ENCODE measurements around the gene HSD17B12. TPM values are rescaled to one million over a fixed set of nuclear protein-coding genes. Genes with fewer than 3 reads are reported as not detected.

HSD17B12 gene
- total and polyA plus RNA-seq, 2 of the 8 experiments (the other 6 are each of a cell fraction or from before 2014, with no cell fraction given): 46.0 to 121 TPM

DNA sequence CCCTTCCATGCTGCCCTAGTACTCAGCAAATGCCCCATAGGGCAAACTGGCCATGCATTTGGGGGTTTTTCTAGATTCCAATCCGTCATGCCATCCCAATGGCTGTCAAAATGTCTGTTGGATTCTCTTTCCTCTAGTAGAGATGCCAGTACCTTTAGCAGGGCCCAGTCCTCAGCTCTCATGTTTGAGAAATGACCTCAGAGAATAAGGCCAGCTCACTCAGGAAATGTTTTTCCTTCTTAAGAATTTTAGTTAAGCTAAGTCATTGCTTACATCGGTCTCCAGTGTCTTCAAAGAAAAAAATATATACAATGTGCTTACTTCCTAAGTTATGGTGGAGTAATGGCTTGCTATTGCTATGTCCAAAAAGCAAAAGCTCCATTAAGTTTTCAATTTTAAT lies 186.0 kb downstream of the HSD17B12 start (continued):
- no peak for TF ChIP-seq TAF7 (optimal IDR thresholded peaks at IDR 0.05; ENCODE audit: borderline replicate concordance, low read depth, low read length)

GRCh38 chr11:43866969-43867368 lies 186.4 kb downstream of the HSD17B12 start:
- no peaks in the 10 kb centered on the region for H4K20me1 ChIP-seq (replicated peaks in 1 of 2; ENCODE audit: control insufficient read depth in 1 of 2, insufficient read depth in 2 of 2, low read length in 2 of 2)
- H2AFZ ChIP-seq (ENCODE audit: low read length): no peak overlapping the region
- no peak overlapping the region for H2BK15ac ChIP-seq (ENCODE audit: low read length)
- H2BK5ac ChIP-seq (ENCODE audit: low read depth, low read length): no peak overlapping the region
- no peaks in the 10 kb centered on the region for H3K79me2 ChIP-seq (ENCODE audit: control insufficient read depth in 1 of 2, insufficient read depth in 2 of 2, low read length in 2 of 2)
- no peak overlapping the region for H3K27ac ChIP-seq (ENCODE audit: low read depth, low read length)
- H2BK20ac ChIP-seq (ENCODE audit: low read length): no peak overlapping the region
- no peak overlapping the region for H2AK5ac ChIP-seq (ENCODE audit: low read depth, low read length)
- no peak overlapping the region for H3K4ac ChIP-seq (replicated peaks; ENCODE audit: insufficient read length, low read depth, low read length)
- no peaks in the 10 kb centered on the region for H3K4me1 ChIP-seq (replicated peaks in 1 of 4; ENCODE audit: control insufficient read depth in 3 of 4, insufficient read depth in 4 of 4, low read length in 3 of 4)
- H4K5ac ChIP-seq (ENCODE audit: insufficient read length, low read depth, low read length): no peak overlapping the region
- H3K56ac ChIP-seq (replicated peaks; ENCODE audit: insufficient read length, low read depth, low read length): no peak overlapping the region
- H4K91ac ChIP-seq (replicated peaks; ENCODE audit: insufficient read length, low read length): no peak overlapping the region
- no peaks in the 10 kb centered on the region for H3K79me1 ChIP-seq (ENCODE audit: low read depth, low read length)
- FAIRE-seq (no peak), DNase-seq (ENCODE audit: low read depth in 1 of 2, low spot score in 2 of 2) (no peak)
- CTCF ChIA-PET (ENCODE audit: partially characterized antibody): interaction anchor here (1.5 kb wide), 1 partner anchor 41 kb away, joined by 6 read pairs; no protein-coding TSS in a partner anchor
- H2BK120ac ChIP-seq (replicated peaks; ENCODE audit: low read depth, low read length): no peak overlapping the region
- H3K4me2 ChIP-seq (ENCODE audit: insufficient read depth in 1 of 2, low read depth in 2 of 2, low read length in 2 of 2): no peak overlapping the region
- H4K8ac ChIP-seq (ENCODE audit: extremely low read depth, insufficient read depth, low read length): no peak overlapping the region
- peaks cover 0 to 2% (median under 1%) of the 10 kb centered on the region in 4 experiments; a peak in 1 of 7 replicates for H3K27me3 ChIP-seq (replicated peaks in 1 of 4; ENCODE audit: control insufficient read depth in 3 of 4, extremely low read depth in 1 of 4, insufficient read depth in 3 of 4, low read length in 3 of 4)
- no peak overlapping the region for H3K14ac ChIP-seq (ENCODE audit: insufficient read length)
- H3K9me3 ChIP-seq (ENCODE audit: insufficient read depth in 2 of 2, low read depth in 1 of 2, low read length in 1 of 2): no peaks in the 10 kb centered on the region
- H3K23ac ChIP-seq (ENCODE audit: insufficient read length): no peak overlapping the region
- H2BK12ac ChIP-seq (ENCODE audit: low read depth, low read length): no peak overlapping the region
- H3K9ac ChIP-seq (replicated peaks in 1 of 4; ENCODE audit: extremely low read depth in 1 of 4, low read depth in 3 of 4, low read length in 3 of 4): no peak overlapping the region
- POLR2A ChIA-PET (ENCODE audit: partially characterized antibody): no interaction called here
- H3K36me3 ChIP-seq (ENCODE audit: control insufficient read depth in 2 of 4, insufficient read depth in 4 of 4, low read length in 3 of 4): no peaks in the 10 kb centered on the region
- no peak overlapping the region for H3K4me3 ChIP-seq (ENCODE audit: extremely low read depth in 1 of 4, insufficient read depth in 2 of 4, low read depth in 3 of 4, low read length in 4 of 4)
- no peak overlapping the region for H3K18ac ChIP-seq (ENCODE audit: extremely low read depth, low read length)
- H3K23me2 ChIP-seq (ENCODE audit: low read depth, low read length): no peaks in the 10 kb centered on the region
- TF ChIP-seq RNF2 (IDR thresholded peaks at IDR 0.05; ENCODE audit: borderline replicate concordance, low read depth, low read length, missing control alignments, poor library complexity, severe bottlenecking) (no peak), BACH1 (IDR thresholded peaks at IDR 0.05; ENCODE audit: low read length) (no peak), BCL11A (IDR thresholded peaks at IDR 0.05; ENCODE audit: low read depth in 2 of 2, low read length in 2 of 2) (no peak), SRF (IDR thresholded peaks at IDR 0.05; ENCODE audit: low read depth, low read length) (no peak), HDAC6 (IDR thresholded peaks at IDR 0.05; ENCODE audit: low read depth, low read length) (no peak), CHD2 (IDR thresholded peaks at IDR 0.05; ENCODE audit: low read length) (no peak), NANOG (IDR thresholded peaks at IDR 0.05; ENCODE audit: insufficient read depth, low read depth, low read length, poor library complexity, severe bottlenecking) (no peak), SUZ12 (IDR thresholded peaks at IDR 0.05; ENCODE audit: low read length) (no peak), SP4 (IDR thresholded peaks at IDR 0.05; ENCODE audit: low read length) (no peak), KDM4A (IDR thresholded peaks at IDR 0.05; ENCODE audit: low read depth, low read length, severe bottlenecking) (no peak)

All from H1 (cell line).